Measurements from ENCODE around the gene CRACR2A.

Gene CRACR2A

GRCh38 chr12:3593906-3594483 lies 158.9 kb downstream of the CRACR2A start:
- no peak for DNase-seq

- no peak for DNase-seq
Measured at GRCh38 chr12:3592856-3593625, 159.9 kb downstream of the CRACR2A start.

DNA sequence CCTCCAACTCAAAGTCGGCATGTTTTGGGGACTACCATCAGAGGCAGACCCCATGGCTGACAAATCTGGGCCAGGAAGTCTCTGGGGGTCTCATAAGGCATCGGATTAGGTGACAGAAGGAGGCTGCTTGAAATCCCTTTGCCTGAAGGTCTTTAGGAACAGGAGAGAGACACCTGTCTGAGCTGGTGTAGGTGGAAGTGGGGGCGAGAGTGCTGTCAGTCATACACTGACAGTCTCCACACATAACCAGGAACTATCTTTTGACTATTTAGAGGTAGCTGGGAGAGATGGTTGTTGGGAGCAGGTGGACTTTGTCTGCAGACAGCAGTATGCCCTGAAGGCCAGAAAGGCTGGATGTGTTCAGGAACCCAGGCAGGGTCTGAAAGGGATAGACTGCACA lies 163.2 kb downstream of the CRACR2A start:
- no peak for DNase-seq

DNA sequence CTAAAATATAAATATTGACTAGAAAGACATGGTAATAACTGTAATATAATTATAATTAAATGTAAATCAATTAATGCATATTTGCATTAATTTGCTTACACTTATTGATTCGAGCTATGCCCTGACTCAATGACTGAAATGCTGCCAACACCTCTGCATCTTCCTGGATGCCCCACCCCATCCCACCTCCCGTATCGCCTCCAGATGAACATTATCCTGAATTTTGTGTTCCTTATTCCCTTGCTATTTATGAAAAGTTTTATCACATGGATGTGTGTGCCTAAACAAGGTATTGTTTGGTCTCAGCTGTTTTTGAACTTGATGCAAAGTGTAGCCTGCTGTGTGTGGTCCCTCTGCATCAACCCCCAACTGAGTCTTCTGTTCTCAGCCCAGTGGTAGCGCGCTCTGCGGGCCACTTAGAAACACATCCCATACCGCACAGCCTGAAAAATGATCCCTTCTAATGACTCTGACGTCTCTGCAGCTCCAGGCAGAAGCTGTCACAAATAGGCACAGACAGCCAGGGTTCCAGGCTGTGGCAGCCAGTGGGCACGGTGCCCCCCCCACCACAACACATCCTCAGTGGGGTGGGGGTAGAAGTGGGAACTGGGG lies 165.4 kb downstream of the CRACR2A start:
- DNase-seq, result no peak

GRCh38 chr12:3583656-3584334 lies 169.1 kb downstream of the CRACR2A start:
- DNase-seq, result no peak

GRCh38 chr12:3580094-3580749 lies 172.7 kb downstream of the CRACR2A start:
- DNase-seq, result no peak

GRCh38 chr12:3579446-3580093 lies 173.3 kb downstream of the CRACR2A start:
- no peak for DNase-seq

DNA sequence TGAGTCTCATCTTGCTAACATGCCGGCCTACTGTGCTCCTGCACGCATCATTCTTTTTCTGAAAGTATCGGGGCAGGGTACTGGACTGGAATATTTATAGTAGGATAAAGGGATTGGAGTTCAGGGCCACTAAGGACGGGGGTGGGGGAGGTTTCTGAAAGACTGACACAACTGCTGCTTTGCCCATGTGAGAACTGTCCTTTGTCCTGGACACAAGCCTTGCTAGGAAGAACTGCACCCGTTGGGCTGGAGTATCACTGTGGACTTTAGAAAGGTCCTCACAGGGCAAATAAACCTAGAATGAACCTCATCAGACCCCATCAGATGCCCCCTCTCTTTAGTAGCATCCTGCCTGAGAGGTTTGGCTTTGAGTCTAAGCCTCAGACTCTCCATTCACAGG lies 174.4 kb downstream of the CRACR2A start:
- no peak for DNase-seq

DNA sequence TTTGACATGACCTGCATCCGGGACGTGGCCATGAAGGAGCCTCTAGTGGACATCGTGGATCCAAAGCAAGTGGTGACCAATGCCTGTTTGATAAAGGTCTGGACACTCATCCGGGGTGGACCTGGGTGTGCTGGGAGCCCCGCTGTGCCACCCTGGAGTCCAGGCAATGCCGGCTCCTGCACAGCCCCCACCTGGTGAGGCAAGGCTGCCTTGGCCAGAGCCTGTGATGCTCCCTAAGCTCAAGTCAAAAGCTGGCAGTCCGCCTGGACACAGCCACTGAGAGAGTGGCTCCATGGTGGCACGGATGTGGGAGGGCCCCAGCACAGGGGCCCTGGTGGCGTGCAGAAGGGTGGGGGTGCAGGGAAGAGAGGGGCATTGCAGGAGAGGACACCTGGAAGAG lies 176.0 kb downstream of the CRACR2A start:
- DNase-seq, result no peak

DNA sequence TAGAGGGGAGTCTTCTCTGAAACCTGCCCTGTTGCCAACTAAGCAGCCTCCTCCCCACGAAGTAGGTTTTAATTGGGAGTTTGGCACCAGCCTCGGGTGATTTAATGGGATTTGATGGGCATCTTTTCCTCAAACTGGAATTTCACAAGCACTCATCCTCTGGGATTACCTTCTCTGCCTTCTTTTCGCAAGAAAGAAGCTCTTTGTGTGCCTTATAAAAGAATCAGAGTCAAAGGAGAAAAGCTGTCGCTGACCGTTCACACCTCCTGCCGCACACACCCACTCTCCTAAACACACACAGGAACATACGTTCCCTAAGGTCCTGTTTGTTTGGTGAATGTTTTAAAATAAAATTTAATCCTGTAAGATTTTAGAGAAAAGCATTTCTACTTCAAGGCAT lies 177.9 kb downstream of the CRACR2A start:
- DNase-seq, result no peak

GRCh38 chr12:3572560-3572959 lies 180.3 kb downstream of the CRACR2A start:
- no peak for DNase-seq

GRCh38 chr12:3571724-3572123 lies 181.2 kb downstream of the CRACR2A start:
- DNase-seq, result no peak

DNA sequence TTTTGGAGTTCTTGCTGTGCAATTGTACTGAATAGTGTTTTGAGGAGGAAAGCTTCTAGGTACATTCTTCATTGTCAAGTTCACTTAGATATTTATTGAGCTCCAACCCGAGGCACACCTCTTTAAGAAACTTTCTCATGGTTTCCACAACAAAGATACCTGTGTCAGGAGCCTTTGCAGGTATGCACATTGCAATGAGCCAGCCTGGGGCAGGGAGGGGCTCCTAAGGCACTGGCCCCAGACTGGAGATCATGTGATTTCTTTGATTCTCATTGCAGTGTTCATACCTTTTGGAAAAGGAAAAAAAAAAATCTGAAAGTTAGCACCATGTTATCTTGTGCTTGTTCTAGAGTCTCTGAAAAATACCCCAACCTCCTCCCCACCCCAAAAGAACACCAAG lies 181.6 kb downstream of the CRACR2A start:
- no peak for DNase-seq

DNA sequence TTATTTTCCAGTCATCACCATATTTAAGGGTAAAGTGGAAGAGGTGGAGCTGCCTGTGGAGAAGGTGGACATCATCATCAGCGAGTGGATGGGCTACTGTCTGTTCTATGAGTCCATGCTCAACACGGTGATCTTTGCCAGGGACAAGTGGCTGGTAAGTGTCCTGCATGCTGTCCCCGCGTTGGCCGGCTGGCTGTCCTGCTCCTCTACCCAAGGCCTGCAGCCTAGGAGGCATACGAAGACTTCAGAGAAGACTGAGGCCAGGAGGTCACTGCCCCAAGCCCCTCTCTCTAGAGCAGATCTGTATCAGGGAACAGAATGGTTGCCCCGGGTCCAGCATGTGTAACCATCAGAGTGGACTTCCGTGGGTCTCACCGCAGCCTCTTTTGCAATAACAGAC lies 184.2 kb downstream of the CRACR2A start:
- DNase-seq, result no peak

DNA sequence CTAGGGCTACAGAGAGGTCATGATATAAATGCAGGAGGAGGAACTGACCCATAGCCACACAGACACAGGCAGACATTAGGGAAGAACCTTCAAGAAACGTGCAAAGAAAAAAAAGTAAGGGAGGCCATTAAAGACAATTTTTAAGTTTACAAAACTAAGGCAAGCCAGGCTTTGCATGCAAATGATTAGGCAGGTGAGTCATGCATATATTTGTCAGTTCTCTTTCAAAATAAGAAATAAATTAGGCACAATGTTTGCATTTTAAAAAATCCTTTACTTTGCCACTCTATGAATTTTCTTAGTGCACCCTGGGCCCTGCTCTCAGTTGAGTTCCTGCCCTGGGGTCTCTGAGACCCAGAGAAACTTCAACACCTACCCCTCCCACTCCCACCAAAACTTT lies 186.9 kb downstream of the CRACR2A start:
- DNase-seq, result no peak

Data from activated CD4-positive, alpha-beta T cell treated with anti-CD3 and anti-CD28 coated beads, Interleukin-2, Interleukin-6, amounts not matched to agents 100 ng/mL and 50 ng/mL, durations not matched to agents 16 hours and 8 hours (primary cell).